ENCODE data around the gene GPRC6A. TPM values are rescaled to one million over a fixed set of nuclear protein-coding genes. Genes with fewer than 3 reads are reported as not detected.
"Not testable (repeated sequence)": the region's sequence is repeated elsewhere in the genome, so short reads cannot be mapped to it uniquely, and the experiment has no call there.

Gene GPRC6A
- not detected for polyA plus RNA-seq (ENCODE audit: insufficient read length)

GRCh38 chr6:116828983-116829382 is at the start of gene GPRC6A:
TSS of gene GPRC6A (minus strand) at chr6:116829083. CDS start at chr6:116829013, 70 bp downstream.
- DNase-seq (ENCODE audit: low read depth) = no peak

- DNase-seq (ENCODE audit: low read depth) = no peak
Measured at GRCh38 chr6:116877743-116878142, 48.9 kb upstream of the GPRC6A start.

- DNase-seq (ENCODE audit: low read depth) = no peak
Measured at GRCh38 chr6:116876635-116877611, 48.0 kb upstream of the GPRC6A start, which contains the start of gene RFX6. TSS of gene RFX6 (plus strand) at chr6:116877242. CDS start at chr6:116877276, 34 bp downstream.

GRCh38 chr6:116876107-116876506 is 47.2 kb upstream of the GPRC6A start:
- no peak for DNase-seq (ENCODE audit: low read depth)

GRCh38 chr6:116872771-116873170 is 43.9 kb upstream of the GPRC6A start:
- DNase-seq (ENCODE audit: low read depth) = no peak

- DNase-seq (ENCODE audit: low read depth) = no peak
Measured at GRCh38 chr6:116866281-116866871, 37.5 kb upstream of the GPRC6A start.

- DNase-seq (ENCODE audit: low read depth) = no peak
Measured at GRCh38 chr6:116859264-116859663, 30.4 kb upstream of the GPRC6A start.

- no peak for DNase-seq (ENCODE audit: low read depth)
Measured at GRCh38 chr6:116858060-116858459, 29.2 kb upstream of the GPRC6A start.

- peak; percentile 22 for DNase-seq (ENCODE audit: low read depth)
Measured at GRCh38 chr6:116847227-116847626, 18.3 kb upstream of the GPRC6A start.

GRCh38 chr6:116842459-116842858 is 13.6 kb upstream of the GPRC6A start:
- no peak for DNase-seq (ENCODE audit: low read depth)

- no peak for DNase-seq (ENCODE audit: low read depth)
Measured at GRCh38 chr6:116840091-116840490, 11.2 kb upstream of the GPRC6A start.

GRCh38 chr6:116836606-116837342 is 7.9 kb upstream of the GPRC6A start:
- DNase-seq (ENCODE audit: low read depth) = no peak

GRCh38 chr6:116834526-116834925 is 5.6 kb upstream of the GPRC6A start:
- DNase-seq (ENCODE audit: low read depth) = not testable (repeated sequence)

- no peak for DNase-seq (ENCODE audit: low read depth)
Measured at GRCh38 chr6:116827561-116828240, 1.2 kb downstream of the GPRC6A start.

GRCh38 chr6:116816336-116816735 is 12.5 kb downstream of the GPRC6A start:
- DNase-seq (ENCODE audit: low read depth) = not testable (repeated sequence)

- no peak for DNase-seq (ENCODE audit: low read depth)
Measured at GRCh38 chr6:116812051-116812650, 16.7 kb downstream of the GPRC6A start.

GRCh38 chr6:116801971-116802370 is 26.9 kb downstream of the GPRC6A start:
- no peak for DNase-seq (ENCODE audit: low read depth)

- DNase-seq (ENCODE audit: low read depth) = no peak
Measured at GRCh38 chr6:116799945-116800344, 28.9 kb downstream of the GPRC6A start.

GRCh38 chr6:116797585-116797984 is 31.3 kb downstream of the GPRC6A start:
- DNase-seq (ENCODE audit: low read depth) = no peak

- no peak for DNase-seq (ENCODE audit: low read depth)
Measured at GRCh38 chr6:116793224-116793623, 35.7 kb downstream of the GPRC6A start.

- no peak for DNase-seq (ENCODE audit: low read depth)
Measured at GRCh38 chr6:116783852-116784251, 45.0 kb downstream of the GPRC6A start.

Measured in forelimb muscle (tissue), 1 donor.